T-helper 2 cell treated with Interferon-gamma antibody and Interleukin-4, amounts not matched to agents 5 μg/mL and 100 μg/mL, for 36 hours (primary cell): ENCODE measurements around the gene MBOAT2.

Experiments used
- DNase-seq: peaks from one replicate; pipeline ENCODE4 v3.0.0; 2021; ENCODE audit warnings: low spot score
- H3K27ac Mint-ChIP-seq: one replicate; pipeline ENCODE4 v1.8.0; 2021; ENCODE audit warnings: mild to moderate bottlenecking, mixed read lengths
- H3K27me3 Mint-ChIP-seq: one replicate; pipeline ENCODE4 v1.8.0; 2021; ENCODE audit warnings: low read depth, mixed read lengths
- H3K36me3 Mint-ChIP-seq: one replicate; pipeline ENCODE4 v1.8.0; 2021; ENCODE audit warnings: low read depth, mixed read lengths
- H3K4me1 Mint-ChIP-seq: one replicate; pipeline ENCODE4 v1.8.0; 2021; ENCODE audit warnings: low read depth, mixed read lengths
- H3K4me3 Mint-ChIP-seq: one replicate; pipeline ENCODE4 v1.8.0; 2022; ENCODE audit warnings: mild to moderate bottlenecking, moderate library complexity, mixed read lengths
- H3K9me3 Mint-ChIP-seq: one replicate; pipeline ENCODE4 v1.8.0; 2021; ENCODE audit warnings: mixed read lengths

The MBOAT2 gene

DNA sequence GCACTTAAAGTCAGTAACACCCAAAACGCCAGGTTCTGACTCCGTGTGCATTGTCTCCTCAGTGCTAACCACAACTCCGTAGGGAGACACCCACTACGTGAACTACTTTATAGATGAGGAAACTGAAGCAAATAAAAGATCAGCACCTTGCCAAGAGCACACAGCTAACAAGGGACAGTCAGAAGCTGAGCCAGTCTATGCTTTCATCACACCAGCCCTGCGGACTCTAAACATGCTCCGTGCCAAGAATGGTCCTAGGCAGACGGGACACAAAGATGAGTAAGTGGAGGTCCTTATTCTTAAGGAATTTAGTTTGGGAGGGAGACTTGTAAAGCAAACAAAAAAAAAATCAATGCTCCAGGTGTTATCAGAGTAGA, 9.6 kb downstream of the MBOAT2 start:
- Mint-ChIP-seq H3K36me3 (no peaks in the 10 kb centered on the region), H3K27me3 (peaks cover 33% of the 10 kb centered on the region), H3K27ac (no peak overlapping the region), H3K4me1 (no peaks in the 10 kb centered on the region), H3K4me3 (no peak overlapping the region), H3K9me3 (no peaks in the 10 kb centered on the region)
- DNase-seq, result no peak

DNA sequence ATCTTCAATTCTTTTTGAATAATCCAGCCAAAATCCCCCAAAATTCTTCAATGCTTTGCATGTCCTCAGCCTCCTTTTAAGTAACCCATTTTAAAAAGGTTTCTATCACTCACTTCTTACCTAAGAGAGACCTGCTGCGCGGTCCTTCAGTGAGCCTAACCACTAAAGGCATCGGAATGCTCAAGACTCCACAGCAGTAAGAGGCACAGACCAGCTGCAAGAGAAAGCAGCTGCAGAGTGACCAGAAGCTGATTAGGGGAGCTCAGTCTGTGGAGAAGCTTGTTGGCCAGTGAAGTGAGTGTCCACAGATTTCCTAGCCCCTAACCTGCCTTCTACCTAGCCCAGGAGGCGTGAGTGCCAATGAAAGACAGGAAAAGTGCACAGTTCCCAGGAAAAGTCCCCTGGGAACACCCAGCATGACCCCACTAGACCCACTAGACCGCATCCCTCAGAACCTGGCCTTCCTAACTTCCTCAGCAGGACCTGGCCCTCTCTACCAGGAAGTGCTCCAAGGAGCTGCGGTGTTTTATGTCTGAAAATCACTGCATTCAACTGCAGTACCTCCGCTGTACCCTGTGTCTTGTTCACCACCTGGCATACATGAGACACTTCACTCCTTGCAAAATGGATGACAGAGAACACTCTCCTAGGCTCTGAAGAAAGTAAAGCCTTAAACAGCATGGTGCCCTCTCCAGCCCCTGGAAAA, 10.1 kb downstream of the MBOAT2 start:
- Mint-ChIP-seq H3K4me1 (no peaks in the 10 kb centered on the region), H3K4me3 (no peak overlapping the region), H3K36me3 (no peaks in the 10 kb centered on the region), H3K27ac (no peak overlapping the region), H3K9me3 (no peaks in the 10 kb centered on the region), H3K27me3 (peaks cover 33% of the 10 kb centered on the region)
- no peak for DNase-seq

DNA sequence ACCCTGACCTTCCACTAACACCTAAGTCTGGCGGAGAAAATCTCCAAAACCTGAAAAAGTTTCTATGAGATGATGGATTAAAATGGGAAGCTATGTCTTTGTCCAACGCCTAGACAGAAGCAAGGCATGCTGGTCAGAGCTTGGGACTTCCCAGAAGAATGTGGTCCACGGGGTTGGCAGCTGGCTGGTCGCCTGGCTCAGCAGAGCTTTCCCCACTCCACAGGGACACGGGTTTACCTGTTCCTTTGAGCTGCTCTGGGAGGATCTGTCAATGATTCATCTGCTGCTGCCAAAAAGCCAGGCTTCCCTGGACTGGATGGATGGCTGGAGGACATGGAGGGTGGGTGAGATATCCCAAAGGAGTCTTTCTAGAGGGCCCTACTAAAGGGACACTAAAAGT, 10.8 kb downstream of the MBOAT2 start:
- Mint-ChIP-seq H3K4me1 (no peaks in the 10 kb centered on the region), H3K4me3 (no peak overlapping the region), H3K27me3 (peaks cover 33% of the 10 kb centered on the region), H3K27ac (no peak overlapping the region), H3K9me3 (no peaks in the 10 kb centered on the region), H3K36me3 (no peaks in the 10 kb centered on the region)
- no peak for DNase-seq

DNA sequence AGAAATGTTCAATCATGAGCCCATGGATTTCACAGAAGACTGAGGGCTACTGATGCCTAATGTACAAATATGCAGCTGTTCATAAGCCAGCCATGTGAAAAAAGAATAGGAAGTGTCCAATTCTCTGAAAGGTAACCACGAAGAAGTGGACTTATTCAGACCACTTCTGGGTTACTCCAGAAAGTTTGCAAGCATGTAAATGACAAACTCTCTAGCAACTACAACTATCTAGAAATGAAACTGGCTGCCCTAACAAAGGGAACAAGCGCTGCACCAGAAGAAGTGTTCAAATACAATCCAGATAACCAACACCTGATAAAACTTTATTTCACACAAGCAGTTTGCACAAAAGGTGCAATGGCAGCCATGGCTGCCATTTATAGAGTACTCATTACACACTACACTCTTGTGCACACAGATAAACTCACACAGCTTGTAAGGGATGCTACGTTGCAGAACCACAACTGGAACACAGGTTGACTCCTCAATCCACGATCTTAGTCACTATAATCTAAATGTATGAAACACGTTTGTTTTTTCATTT, 13.9 kb downstream of the MBOAT2 start:
- Mint-ChIP-seq H3K4me3 (no peak overlapping the region), H3K36me3 (no peaks in the 10 kb centered on the region), H3K27me3 (peaks cover 41% of the 10 kb centered on the region), H3K9me3 (no peaks in the 10 kb centered on the region), H3K4me1 (no peaks in the 10 kb centered on the region), H3K27ac (no peak overlapping the region)
- no peak for DNase-seq

DNA sequence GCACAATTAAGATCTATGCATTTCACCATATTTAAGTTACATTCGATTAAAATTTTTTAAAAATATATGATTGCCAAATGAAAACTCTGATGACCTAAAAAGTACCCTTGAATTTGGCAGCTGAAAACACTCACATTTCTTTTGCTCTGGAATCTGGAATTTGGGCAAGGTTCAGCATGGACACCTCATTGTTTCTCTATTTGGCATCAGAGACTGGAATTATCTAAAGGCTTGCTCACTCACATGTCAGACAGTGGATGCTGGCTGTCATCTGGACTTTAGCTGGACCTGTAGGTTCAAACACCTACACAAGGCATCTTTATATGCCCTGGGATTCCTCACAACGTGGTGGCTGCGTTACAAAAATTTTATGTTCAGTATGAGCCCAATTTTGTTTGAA, 16.1 kb downstream of the MBOAT2 start:
- Mint-ChIP-seq H3K4me1 (no peaks in the 10 kb centered on the region), H3K36me3 (no peaks in the 10 kb centered on the region), H3K4me3 (no peak overlapping the region), H3K27me3 (peaks cover 40% of the 10 kb centered on the region), H3K27ac (no peak overlapping the region), H3K9me3 (no peaks in the 10 kb centered on the region)
- DNase-seq, result no peak

DNA sequence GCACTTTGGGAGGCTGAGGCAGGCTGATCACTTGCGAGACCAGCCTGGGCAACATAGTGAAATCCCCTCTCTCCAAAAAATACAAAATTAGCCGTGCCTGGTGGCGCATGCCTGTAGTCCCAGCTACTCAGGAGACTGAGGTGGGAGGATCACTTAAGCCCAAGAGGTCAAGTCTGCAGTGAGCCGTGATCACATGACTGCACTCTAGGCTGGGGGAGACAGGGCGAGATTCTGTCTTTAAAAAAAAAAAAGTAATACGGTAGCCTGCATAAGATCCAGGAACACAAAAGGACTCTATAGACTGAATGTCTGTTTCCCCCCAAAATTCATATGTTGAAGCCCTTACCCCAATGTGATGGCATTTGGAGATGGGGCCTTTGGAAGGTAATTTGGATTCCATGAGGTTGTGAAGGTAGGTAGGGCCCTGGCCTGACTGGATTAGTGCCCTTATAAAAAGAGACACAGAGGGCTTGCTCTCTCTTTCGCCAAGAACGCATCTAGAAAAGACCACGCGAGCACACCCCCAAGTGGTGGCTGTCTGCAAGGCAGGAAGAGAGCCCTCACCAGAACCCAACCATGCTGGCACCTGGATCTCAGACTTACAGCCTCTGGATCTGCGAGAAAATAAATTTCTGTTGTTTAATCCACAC, 17.0 kb downstream of the MBOAT2 start:
- H3K27ac Mint-ChIP-seq, result no peak overlapping the region
- no peak for DNase-seq
- H3K27me3 Mint-ChIP-seq, result peaks cover 35% of the 10 kb centered on the region

DNA sequence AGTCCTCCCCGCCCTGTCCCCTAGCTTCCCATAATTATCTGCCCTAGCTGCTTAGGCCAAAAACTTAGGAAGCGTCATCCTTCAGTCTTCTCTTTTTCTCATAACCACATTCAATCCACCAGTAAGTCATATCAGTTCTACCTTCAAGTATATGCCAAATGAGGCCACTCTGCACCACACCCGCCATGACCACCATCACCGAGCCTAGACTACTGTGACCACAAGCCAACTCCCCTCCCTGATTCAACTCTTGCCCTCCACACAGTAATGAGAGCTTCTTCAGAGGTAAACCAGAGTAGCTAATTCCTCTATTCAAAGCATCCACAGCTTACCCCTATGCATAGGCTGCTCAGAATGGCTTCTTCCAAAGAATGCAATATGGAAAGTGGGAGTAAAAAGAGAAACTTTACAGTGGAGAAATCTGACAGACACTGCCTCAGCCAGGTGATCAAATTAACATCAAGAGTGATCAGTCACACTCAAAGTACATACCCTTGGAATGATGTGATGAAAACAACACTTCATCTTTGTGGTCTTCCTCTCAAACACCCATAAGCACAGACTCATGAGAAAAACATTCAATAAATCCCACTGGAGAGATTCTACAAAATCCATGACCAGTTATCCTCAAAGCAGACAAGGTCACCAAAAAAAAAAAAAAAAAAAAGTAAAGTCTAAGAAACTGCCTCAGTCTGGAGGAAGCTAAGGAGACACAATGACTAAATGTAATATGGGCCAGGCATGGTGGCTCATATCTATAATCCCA, 17.7 kb downstream of the MBOAT2 start:
- Mint-ChIP-seq H3K27ac (no peak overlapping the region), H3K4me3 (no peak overlapping the region), H3K36me3 (no peaks in the 10 kb centered on the region), H3K9me3 (no peaks in the 10 kb centered on the region), H3K4me1 (no peaks in the 10 kb centered on the region), H3K27me3 (peaks cover 29% of the 10 kb centered on the region)
- no peak for DNase-seq

More for the DNA sequence above, 17.0 kb downstream of the MBOAT2 start:
- Mint-ChIP-seq H3K9me3 (no peaks in the 10 kb centered on the region), H3K36me3 (no peaks in the 10 kb centered on the region), H3K4me1 (no peaks in the 10 kb centered on the region), H3K4me3 (no peak overlapping the region)

DNA sequence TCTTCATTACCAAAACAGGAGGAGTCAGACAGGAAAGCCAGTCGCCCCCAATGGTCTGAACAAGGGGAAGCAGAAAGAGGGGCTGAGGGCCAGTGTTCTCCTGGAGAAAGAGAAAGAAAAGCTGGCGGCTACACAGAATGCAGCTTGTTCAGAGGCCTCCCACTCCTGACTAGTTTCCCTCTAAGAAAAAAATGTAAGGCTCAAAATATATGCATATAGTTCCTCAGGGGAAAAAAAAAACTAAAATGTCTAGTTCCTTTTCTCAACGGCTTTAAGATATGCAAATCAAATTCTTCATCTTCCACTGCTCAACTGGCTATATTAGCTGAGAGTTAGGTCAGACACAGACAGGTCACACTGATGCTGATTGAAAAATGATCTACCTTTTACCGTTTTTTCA, 18.6 kb downstream of the MBOAT2 start:
- no peak overlapping the region for H3K4me3 Mint-ChIP-seq

DNA sequence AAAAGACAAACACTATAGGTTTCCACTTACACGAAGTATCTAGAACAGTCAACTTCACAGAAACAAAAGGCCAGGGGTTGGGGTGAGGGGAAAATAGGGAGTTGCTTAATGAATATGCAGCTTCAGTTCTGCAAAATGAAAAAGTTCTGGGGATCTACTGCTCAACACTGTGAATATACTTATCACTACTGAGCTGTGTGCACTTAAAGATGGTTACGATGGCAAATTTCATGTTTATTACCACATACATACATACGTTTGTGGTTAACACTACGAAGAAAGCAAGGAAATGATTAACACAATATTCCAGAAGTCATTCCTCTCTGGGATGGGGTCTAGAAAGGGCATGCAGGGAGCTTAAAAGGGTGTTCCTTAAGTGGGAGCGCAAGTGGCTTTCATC, 19.3 kb downstream of the MBOAT2 start:
- Mint-ChIP-seq H3K9me3 (no peaks in the 10 kb centered on the region), H3K36me3 (no peaks in the 10 kb centered on the region), H3K4me3 (no peak overlapping the region)

More for the DNA sequence above, 18.6 kb downstream of the MBOAT2 start:
- H3K9me3 Mint-ChIP-seq, result no peaks in the 10 kb centered on the region
- DNase-seq, result no peak
- no peaks in the 10 kb centered on the region for H3K36me3 Mint-ChIP-seq
- peaks cover 29% of the 10 kb centered on the region for H3K27me3 Mint-ChIP-seq
- no peak overlapping the region for H3K27ac Mint-ChIP-seq
- H3K4me1 Mint-ChIP-seq, result no peaks in the 10 kb centered on the region

DNA sequence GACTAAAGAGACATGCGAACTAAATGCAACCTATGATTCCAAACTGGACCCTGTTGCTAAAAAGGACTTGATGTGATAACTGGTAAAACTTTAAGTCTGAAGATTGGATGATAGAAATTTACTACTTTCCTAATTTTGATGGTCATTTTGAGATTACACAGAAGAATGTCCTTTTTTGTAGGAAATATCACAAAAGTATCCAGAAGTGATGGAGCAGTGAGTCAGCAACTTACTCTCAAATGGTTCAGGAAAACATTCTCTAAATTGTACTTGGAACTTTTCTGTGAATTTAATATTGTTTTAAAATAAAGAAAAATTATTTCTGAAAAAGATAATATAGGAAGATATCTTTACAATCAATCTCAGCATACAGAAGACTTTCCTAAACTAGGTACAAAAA, 19.9 kb downstream of the MBOAT2 start:
- Mint-ChIP-seq H3K4me1 (no peaks in the 10 kb centered on the region), H3K36me3 (no peaks in the 10 kb centered on the region), H3K9me3 (no peaks in the 10 kb centered on the region), H3K27ac (no peak overlapping the region), H3K27me3 (peaks cover 22% of the 10 kb centered on the region), H3K4me3 (no peak overlapping the region)
- DNase-seq, result no peak

More for the DNA sequence above, 19.3 kb downstream of the MBOAT2 start:
- H3K27ac Mint-ChIP-seq, result no peak overlapping the region
- H3K4me1 Mint-ChIP-seq, result no peaks in the 10 kb centered on the region
- no peak for DNase-seq
- peaks cover 28% of the 10 kb centered on the region for H3K27me3 Mint-ChIP-seq

DNA sequence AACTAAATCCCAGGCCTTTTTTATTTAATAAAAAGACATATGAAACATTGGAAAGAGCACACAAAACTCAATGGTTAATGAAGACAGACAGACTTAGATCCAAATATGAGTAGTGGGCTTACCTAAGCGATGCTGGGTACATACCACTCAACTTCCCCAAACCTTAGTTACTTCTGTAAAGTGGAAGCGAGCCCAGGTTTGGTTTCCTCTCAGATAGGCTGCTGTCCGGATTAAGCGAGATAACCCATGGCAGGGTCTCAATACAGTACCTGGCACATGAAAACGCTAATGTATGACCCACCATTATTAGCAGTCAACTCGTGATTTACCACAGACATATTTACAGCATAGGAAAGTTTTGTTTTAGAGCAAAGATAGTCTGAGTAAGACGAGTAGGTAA, 21.6 kb downstream of the MBOAT2 start:
- peaks cover 22% of the 10 kb centered on the region for H3K27me3 Mint-ChIP-seq
- H3K4me3 Mint-ChIP-seq, result no peak overlapping the region
- no peaks in the 10 kb centered on the region for H3K9me3 Mint-ChIP-seq
- no peaks in the 10 kb centered on the region for H3K4me1 Mint-ChIP-seq
- no peak overlapping the region for H3K27ac Mint-ChIP-seq
- DNase-seq, result no peak
- H3K36me3 Mint-ChIP-seq, result no peaks in the 10 kb centered on the region

DNA sequence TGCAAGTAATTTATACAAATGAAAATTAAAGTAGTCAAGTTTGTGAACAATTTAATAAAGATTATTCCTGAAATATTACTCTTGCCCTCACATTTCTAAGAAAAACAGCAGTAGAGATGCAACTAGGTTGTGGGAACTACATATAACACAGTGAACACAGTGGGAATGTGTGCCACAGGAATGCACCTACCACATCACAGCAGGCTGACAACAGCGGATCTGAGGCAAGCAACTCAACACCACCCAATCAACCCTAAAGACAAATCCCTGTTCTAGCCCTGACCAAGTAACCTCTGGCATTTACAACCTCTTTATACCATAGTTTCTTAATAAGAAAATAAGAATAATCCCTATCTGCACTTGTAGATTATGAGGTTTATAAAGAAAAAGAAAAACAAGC, 23.4 kb downstream of the MBOAT2 start:
- Mint-ChIP-seq H3K4me3 (no peak overlapping the region), H3K4me1 (no peaks in the 10 kb centered on the region), H3K27me3 (peaks cover 14% of the 10 kb centered on the region), H3K36me3 (no peaks in the 10 kb centered on the region), H3K27ac (no peak overlapping the region), H3K9me3 (no peaks in the 10 kb centered on the region)
- no peak for DNase-seq

DNA sequence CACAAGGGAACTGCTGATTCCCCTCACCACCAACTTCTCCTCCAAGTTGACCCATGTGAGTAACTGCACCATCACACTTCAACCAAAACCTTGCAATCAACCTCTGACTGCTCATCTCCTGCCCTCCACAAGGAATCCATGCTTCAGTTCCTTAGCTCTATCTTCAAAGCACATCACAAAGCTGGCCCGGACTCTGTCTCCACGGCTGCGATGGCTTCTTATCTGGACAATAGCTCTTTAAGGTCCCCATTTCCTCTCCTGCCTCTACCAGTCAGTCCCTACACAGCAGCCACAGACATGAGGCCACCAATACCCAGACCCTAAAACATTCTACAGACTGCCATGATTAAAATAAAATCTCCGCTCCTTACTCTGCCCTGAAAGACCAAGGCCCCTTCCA, 25.7 kb downstream of the MBOAT2 start:
- Mint-ChIP-seq H3K4me1 (no peaks in the 10 kb centered on the region), H3K36me3 (no peaks in the 10 kb centered on the region), H3K4me3 (no peak overlapping the region)

More for the DNA sequence above, 25.7 kb downstream of the MBOAT2 start:
- Mint-ChIP-seq H3K27me3 (peaks cover 10% of the 10 kb centered on the region), H3K9me3 (no peaks in the 10 kb centered on the region), H3K27ac (no peak overlapping the region)
- DNase-seq, result no peak
